ENCODE results near the gene RPL31.
A peak's percentile ranks its signal among the peaks of the same experiment; 100 is the strongest.

Gene RPL31

DNA sequence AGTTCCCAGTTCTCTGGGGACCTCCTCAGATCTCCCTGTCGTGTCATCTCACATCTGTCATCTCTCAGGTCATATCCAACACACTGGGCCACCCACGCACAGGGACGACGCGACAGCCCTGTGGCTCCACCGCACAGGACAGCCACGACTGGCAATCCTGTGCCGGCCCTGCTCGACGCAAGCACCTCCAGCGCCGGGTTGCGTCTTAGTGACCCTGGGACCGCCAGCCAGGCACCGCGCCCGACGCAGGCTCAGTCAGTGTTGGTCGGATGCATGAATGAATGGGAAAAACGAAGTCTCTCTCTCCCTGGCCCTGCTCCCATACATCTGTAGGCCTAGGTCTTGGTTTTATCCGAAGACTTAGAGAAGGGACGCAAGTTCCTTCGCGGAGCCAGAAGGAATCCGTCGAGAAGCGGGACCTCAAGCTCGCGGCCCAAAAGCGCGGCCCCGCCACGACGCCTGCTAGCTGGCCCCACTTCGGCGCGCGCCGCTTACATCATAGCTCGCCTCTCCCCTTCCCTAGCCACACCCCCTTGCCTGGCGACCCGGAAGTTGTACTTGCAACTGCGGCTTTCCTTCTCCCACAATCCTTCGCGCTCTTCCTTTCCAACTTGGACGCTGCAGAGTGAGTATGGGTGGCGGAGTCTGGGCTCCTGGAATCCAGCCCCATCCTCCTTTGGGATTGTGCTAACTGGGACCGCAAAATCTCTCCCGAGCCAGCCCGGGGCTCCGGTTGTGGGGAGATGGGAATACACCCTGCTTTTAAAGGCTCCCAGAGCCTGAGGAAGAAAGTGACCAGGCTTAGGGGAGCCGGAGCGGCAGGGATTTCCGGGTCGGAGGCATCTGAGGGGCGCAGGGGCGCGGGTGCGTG is at the start of gene RPL31:
RPL31 (plus strand) TSS at position 599 of the 871 bp plus-strand sequence. CDS start 413 bp downstream, outside the sequence.
- DNase-seq: peak; percentile 97

DNA sequence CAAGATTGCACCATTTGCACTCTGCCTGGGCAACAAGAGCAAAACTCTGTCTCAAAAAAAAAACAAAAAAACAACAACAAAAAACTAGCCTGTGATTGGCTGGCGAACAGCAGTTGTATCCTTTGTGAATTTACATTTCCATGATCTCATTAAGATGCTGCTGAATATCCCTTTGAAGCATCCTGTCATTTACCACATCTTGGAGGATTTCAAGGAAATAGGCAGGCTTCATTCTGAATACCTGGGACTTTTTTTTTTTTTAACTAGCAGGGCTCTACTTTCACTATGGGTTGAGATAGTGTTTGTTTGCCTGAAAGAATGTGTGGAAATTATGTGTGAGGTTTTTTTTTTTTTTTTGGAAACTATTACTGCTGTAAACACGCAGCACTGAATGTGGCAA is 49.6 kb upstream of the RPL31 start:
- no peak for DNase-seq

DNA sequence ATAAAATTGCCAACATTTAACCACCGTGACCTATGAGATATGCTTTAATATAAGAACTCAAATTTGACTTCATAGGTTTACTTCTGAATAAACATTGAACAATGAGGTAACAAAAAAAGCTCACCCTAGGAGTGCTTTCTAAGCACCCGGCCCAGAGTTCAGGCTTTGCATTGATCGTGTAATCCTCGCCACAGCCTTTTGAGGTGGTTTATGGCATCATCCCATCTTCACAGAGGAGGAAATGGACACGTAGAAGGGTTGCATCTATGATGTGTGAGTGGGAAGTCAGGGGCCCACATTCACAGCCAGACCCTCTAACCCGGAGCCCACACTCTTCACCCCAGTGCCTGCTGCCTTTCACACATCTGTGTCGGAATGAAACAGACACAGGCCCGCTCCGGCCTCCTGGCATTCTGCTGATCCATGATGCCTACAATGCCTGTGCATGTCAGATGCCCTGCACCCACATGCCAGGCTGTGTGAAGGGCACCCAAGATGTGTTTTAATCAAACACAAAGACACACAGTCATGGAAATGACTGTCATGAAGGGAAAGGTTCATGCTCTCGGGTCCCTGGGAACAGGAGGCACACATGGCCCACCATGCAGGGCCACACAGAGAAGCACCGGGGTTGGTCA is 48.6 kb upstream of the RPL31 start:
- no peak for DNase-seq

DNA sequence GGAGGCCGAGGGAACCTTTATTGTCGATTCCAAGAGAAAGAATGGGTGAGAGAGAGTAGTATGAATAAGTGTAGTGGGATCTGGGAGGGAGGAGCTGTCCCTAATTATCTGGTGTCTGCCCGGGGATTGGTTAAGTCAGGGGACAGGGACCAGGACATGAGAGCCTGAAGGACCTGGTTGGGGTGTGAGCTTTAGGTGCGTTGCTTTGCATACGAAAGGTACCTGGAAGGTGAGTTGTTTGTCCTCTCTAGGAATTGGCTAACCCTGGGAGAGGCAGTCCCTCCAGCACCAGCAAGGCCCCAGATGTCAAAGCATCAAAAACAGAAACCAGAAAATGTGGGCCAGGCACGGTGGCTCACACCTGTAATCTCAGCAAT is 48.1 kb upstream of the RPL31 start:
- DNase-seq: no peak

DNA sequence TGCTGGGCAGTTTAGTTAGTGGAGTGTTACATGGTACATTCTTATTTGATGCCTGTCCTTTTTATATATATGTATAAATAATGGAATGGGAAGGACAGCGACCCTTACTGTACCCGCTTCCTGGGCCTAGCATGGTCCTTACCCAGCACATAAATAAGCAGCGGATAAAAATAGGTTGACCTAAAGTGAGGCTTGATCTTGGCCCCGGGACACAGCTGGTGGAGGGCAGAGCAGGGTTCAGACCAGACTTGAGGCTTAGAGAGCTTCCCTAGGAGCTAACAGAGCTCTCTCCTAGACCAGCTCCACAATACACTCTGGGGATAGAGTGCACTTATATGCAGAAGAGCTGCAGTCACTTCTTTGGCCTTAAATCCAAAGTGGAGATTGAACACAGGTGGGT is 46.9 kb upstream of the RPL31 start:
- no peak for DNase-seq

DNA sequence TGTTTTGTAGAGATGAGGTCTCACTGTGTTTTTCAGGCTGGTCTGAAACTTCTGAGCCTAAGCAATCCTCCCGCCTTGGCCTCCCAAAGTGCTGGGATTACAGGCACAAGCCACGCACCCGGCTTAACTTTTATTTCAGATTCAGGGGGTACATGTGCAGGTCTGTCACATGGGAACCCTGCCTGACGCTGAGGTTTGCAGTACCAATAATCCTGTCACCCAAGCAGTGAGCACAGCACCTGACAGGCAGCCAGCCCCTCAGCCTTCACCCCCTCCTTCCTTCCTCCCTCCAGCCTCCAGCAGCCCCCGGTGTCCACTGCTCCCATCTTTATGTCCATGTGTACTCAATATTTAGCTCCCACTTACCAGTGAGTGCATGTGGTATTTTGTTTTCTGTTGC is 46.0 kb upstream of the RPL31 start:
- DNase-seq: no peak

DNA sequence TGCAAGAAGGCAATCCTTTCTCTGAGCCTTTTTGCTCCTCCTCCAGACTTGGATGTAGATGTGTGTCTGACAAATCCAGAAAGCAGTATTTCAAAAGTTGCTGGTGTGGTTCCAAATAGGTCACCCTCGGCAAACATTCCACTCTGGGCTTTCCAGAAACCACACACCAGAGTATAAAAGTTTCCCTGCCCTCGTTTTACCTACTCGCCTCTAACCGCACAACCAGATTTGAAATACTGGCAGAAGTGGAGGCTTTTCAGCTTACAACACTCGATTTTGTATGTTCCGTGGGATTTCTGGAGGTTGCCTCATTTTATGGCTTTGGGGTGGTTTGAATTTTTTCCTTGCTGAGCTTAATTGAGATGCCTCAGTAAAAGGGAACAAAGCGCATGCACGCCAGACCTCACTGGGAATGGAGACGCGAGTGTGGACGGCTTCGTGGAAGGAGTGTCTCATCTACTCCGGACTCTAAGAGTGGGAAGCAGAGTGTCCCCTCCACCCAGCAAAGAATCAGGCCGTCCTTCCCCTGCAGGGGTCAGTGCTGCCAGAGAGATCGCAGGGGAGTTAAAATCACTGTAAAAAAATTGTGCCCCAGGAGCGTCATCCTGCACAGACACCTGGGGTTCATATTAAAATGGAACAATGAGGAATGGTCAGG is 44.0 kb upstream of the RPL31 start:
- no peak for DNase-seq

DNA sequence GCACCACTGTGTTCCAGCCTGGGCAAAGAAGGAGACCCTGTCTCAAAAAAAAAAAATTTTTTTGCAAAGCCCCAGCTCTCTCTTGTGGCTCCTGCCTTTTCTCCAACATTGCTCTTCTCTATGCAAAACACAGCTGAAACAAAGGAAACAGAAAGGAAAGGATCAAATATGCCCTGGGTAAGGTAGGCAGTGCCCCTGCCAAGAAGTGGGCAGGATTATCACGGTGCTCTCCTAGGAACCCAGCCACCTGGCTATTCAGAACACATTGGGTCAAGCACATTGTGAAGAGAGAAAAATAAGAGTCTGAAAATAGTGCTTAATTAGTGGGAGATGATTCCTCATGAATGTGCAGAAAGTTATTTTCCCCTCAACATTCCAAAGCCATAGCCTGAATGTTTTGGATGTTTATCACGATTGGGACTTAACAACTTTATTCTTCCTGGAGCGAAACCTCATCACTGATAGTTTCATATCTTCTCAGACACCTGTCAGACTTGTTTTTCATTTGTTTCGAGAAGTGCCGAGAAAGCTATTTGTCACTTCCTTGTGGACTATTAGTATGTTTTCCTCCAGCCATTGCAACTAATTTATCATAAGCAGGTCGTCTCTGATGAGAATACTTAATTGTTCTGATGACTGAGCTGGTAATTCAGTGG is 42.7 kb upstream of the RPL31 start:
- DNase-seq: no peak

DNA sequence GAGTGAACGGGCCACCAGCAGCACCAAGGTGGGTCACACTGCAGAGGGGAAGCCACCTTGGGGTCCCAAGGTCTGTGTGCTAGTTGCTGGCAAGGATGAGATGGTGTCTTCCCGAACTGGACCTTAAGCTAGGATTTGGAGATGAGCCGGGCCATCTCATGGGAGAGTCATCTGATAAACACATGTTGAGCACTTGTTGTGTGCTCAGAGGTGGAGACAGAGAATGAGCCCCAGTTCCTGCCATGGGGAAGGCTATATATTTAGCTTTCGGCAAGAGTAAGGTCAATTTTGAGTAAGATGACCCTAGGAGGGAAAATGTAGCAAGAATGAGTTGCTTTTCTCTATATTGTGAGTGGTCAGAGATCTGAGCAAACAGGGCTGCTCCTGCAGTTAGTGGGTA is 41.4 kb upstream of the RPL31 start:
- DNase-seq: no peak

DNA sequence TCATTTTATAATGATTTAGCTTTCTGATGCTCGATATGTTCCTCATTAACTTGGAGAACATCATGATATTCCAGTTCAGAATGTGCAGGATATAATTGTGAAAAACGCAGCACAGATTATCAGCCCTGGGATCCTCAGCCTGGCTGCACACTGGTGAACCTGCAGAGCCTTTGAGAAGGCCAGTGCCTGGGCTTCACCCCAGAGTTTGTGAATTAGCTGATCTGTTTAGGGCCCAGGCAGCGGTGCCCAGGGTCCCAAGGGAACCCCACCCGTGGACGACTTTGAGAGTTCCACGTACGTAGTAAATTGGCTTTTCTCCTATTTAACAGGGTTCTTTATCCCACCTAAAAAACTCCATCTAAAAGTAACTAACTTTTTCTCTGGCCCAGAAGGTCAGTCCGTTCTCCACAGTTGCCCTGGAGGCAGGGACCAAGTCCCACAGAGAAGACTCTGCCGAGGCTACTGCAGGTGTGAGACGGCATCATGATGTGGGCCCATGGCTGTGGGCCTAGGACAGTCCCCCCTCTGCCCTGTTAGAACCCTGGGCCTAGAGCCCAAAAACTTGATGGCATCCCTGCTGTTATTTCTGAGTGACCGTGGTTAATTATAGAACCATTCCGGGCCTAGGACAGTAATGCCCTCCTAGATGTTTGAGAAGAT is 39.6 kb upstream of the RPL31 start:
- DNase-seq: no peak

DNA sequence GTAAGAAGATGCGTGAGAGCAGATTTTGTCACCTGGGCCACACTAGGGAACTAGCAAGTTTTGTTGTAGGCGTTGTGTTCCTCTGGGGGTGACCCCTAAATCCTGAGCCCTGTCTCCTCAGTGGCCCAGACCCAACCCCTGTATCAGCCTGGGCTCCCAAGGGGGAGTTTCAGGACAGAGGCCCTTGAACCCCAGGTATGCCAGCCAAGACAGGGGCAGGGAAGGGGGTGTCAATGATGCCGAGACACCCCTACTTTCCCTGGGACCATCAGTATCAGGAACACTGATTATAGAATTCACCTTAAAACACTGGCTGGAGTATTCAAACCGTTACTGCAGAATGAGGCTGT is 39.1 kb upstream of the RPL31 start:
- DNase-seq: no peak

DNA sequence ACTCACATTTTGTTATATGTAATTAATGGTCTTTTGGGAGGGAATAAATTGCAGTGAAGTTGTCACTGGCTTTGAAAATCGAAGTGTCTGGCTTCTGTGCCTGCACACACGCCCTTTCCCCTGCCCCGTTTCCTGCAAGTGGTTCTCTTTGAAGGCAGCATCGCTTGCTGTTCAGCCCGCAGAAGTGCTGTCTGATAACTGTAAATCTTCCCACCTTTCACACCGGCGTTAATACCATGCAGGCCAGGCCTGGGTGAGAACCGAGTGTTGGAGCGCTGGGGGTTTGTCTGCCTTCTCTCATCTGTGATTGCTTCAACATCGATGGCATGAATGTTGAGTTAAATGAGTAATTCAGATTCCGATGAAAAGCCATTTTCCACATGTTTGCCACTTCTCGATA is 37.9 kb upstream of the RPL31 start:
- no peak for DNase-seq

DNA sequence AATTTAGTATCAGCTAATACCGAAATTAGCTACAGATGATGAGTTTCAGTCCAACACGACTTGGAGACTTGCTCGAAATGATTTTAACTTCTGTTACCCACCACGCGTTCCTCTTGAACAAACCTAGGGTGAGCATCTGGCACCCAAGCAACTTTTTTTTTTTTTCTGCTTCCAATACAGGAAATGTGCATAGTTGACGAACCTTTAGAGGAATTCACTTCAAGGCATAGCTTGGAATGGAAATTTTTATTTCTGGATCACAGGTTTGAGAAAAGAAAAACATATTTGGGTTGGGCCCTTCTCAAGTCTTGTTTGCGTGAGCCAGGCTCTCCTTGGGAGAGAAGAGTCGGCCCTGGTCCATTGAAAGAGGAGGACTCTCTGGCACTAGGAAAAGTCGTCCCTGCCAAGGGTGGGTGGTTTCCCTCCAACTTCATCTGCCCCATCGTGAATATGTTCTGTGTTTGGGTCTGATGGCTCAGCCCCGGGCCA is 37.4 kb upstream of the RPL31 start:
- no peak for DNase-seq

DNA sequence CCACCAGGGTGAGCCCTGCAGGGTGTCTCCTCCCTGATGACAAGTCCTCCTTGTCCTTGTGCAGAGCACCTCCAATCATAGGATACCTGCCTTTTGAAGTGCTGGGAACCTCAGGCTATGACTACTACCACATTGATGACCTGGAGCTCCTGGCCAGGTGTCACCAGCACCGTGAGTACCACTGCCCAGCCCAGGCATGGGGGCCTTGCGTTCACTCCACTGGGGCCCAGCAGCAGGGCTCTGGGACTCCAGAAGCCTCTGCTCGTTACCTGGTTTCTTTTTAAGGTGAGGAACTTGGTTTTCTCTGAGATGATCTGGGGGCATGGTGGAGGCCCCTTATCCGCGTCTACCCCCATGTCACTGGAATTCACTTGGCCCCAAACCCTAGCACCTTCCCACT is 36.5 kb upstream of the RPL31 start:
- no peak for DNase-seq

DNA sequence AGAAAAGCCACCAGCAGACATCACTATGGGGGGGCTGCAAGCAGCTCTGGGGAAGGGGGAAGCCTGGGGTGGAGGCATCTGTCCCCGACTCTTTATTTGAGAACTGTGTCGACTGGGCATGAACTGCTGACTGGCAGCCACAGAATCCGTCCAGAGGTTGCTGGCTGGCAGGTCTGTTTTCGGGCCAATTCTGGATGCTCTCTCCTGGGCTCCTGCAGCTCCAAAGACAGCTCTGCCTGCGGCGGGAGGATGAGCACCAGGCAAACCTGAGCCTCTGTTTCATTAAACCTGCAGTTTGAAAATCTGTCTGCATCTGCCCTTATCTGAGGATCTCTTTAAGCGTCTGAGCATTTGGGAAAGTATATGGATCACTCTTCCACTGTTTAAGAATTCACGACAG is 34.4 kb upstream of the RPL31 start:
- no peak for DNase-seq

DNA sequence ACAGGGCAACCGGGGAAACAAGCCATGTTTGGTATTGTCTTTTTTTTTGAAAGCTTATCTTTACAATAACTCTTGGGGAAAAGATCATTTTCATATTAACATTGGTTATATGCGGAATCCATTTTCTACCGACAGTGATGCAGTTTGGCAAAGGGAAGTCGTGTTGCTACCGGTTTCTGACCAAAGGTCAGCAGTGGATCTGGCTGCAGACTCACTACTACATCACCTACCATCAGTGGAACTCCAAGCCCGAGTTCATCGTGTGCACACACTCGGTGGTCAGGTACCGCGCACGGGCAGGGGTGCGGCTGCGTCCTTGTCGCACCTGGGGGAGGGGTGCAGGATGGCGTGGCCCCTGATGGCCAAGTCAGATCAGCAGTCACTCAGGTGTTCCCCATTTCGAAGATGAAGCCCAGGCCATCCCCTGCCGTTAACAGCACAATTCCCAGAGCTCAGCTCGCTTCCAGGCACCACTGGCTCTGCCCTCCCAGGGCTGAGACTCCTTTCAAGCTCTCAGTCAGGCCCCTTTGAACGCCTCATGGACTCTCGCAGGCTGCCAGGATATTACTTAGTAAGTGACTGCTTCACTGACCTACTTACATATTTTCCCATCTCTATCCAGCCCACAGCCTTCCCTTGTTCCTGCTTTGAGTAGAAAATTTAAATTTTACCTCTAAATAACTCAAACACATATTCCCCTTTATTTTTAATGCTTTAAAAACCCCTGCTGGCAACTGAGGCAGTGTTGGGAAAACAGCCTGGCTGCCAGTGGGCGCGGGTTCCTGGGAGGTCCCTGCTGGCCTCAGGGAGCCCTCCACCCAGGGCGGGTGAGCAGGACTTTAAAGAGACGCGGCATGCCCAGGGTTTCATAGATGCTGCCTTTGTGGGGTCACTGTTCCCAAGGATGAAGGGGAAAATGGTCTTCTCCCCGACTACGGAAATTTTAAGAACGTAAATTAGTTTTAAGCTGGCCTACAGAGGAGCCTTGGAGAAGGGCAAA is 33.6 kb upstream of the RPL31 start:
- no peak for DNase-seq

DNA sequence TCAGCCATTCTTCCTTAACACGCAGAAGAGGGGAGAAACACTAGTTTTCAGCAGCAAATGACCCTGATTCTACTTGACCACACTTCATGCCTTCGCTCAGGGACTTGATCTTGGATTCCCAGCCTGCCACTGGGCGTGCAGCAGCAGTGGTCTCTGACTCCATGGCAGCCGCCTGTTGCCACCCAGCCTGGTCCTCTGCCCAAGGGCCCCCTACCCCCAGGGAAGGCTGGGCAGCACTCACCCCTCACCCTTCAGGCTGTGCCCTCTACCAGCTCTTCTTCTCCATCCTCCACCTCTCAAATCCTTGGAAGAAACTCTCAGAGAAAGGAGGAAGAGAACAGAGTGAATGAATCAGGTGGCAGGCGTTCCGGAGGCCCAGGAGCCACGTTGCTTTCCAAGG is 32.1 kb upstream of the RPL31 start:
- no peak for DNase-seq

DNA sequence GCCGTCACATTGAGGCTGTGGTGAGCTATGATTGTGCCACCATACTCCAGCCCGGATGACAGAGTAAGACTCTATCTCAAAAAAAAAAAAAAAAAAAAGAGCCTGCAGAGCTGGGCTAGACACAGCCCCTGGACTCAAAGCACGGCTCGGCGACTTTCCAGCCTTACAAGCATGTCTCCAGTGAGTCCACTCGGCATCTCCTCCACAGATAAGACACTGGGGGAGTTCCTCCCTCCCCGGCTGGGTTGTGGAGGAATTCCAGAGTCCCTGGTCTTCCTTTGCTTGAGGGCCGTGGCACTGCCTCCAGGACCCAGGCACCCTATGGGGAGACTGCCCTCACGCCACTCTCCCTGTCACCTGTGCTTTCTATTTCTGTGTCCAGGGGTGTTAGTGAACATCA is 30.9 kb upstream of the RPL31 start:
- no peak for DNase-seq

DNA sequence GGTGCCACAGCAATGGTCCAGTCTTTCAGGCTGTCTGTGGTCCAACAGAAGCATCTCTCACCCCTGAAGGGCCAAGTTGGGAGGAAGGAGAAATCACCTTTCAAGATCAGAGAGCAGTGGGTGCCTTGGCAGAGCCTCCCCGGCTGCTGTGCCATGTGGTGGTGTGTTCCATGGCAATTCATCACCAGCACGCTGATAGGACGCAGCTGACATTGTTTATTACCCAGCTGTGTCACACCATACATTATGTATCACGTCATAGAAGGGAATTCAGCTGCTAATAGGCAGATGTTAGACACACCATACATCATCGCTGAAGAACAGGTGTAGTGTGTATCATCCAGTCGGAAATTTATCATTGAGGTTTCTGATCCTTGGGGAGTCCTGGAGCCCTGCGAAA is 29.6 kb upstream of the RPL31 start:
- no peak for DNase-seq

DNA sequence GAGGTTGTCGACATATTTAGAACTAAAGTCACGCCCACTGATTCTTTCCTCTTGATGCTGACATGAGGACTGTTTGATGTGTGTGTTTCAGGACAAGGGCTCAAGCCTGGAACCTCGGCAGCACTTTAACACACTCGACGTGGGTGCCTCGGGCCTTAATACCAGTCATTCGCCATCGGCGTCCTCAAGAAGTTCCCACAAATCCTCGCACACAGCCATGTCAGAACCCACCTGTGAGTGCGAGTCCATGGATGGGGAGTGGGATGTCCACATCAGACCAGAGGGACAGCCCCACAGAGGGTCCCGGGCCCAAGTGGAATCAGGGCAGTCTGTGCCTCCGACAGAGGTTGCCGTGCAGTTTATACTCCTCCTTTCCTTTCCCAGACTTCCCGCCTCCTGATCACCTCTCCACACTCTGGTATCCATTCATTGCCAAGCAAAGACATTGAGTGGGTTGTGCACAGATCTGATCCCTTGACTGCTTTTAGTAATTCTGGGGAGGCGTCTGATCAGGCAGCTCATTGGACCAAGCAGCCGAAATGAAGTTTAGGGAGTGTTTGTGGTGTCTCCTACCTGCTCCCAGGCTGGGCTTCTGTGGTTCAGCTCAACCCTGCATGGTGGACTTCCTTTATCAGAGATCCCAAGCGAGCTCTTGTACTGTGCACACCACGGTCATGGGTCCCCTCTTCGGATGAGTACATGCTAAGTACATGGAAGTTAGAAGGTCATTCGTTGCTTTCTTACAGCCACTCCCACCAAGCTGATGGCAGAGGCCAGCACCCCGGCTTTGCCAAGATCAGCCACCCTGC is 27.2 kb upstream of the RPL31 start:
- no peak for DNase-seq

DNA sequence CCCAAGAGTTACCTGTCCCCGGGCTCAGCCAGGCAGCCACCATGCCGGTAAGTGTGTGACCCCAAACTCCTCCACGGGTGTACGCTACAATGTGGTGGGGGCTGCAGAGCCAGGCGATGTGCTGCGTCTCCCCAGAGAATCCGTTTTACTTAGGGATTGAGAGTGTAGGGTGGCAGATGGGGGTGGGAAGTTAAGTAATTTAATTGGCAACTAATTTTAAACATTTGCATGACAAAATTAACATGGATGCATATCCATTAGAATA is 26.6 kb upstream of the RPL31 start:
- DNase-seq: no peak

All from CD4-positive, alpha-beta T cell treated with Interleukin-21 for 1 hour (primary cell).